ENCODE data around the gene NTM. TPM values are rescaled to one million over a fixed set of nuclear protein-coding genes. Genes with fewer than 3 reads are reported as not detected.

NTM gene
- polyA plus RNA-seq, 1 donor from 2014 or later, result 39.4 TPM

- no peak overlapping the region for H3K4me3 ChIP-seq (ENCODE audit: low read length)
- TF ChIP-seq EZH2 (IDR thresholded peaks at IDR 0.05; ENCODE audit: borderline replicate concordance, insufficient read depth, low read length, poor library complexity, severe bottlenecking) (no peak), EP300 (conservative IDR thresholded peaks at IDR 0.05; ENCODE audit: poor library complexity, severe bottlenecking) (no peak), MXI1 (conservative IDR thresholded peaks at IDR 0.05; ENCODE audit: poor library complexity, severe bottlenecking) (no peak), REST (IDR thresholded peaks at IDR 0.05; ENCODE audit: borderline replicate concordance) (no peak), SMC3 (conservative IDR thresholded peaks at IDR 0.05; ENCODE audit: poor library complexity) (no peak), RAD21 (conservative IDR thresholded peaks at IDR 0.05) (no peak), POLR2AphosphoS5 (IDR thresholded peaks at IDR 0.05) (no peak), TAF1 (IDR thresholded peaks at IDR 0.05; ENCODE audit: low read depth) (no peak)
- TF ChIP-seq, protein P1, sequence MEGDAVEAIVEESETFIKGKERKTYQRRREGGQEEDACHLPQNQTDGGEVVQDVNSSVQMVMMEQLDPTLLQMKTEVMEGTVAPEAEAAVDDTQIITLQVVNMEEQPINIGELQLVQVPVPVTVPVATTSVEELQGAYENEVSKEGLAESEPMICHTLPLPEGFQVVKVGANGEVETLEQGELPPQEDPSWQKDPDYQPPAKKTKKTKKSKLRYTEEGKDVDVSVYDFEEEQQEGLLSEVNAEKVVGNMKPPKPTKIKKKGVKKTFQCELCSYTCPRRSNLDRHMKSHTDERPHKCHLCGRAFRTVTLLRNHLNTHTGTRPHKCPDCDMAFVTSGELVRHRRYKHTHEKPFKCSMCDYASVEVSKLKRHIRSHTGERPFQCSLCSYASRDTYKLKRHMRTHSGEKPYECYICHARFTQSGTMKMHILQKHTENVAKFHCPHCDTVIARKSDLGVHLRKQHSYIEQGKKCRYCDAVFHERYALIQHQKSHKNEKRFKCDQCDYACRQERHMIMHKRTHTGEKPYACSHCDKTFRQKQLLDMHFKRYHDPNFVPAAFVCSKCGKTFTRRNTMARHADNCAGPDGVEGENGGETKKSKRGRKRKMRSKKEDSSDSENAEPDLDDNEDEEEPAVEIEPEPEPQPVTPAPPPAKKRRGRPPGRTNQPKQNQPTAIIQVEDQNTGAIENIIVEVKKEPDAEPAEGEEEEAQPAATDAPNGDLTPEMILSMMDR (IDR thresholded peaks at IDR 0.05; ENCODE audit: poor library complexity, severe bottlenecking), result no peak
- no peak overlapping the region for H3K27ac ChIP-seq (ENCODE audit: low read length)
- no peaks in the 10 kb centered on the region for H4K20me1 ChIP-seq (ENCODE audit: insufficient read depth)
- no peaks in the 10 kb centered on the region for H3K9me3 ChIP-seq (ENCODE audit: low read length)
- no peaks in the 10 kb centered on the region for H3K79me2 ChIP-seq (replicated peaks; ENCODE audit: insufficient read depth, low read length)
- no peaks in the 10 kb centered on the region for H3K9me2 ChIP-seq (ENCODE audit: insufficient read depth, low read length)
- H3K4me2 ChIP-seq (ENCODE audit: low read length), result no peak overlapping the region
- H3K9ac ChIP-seq (ENCODE audit: low read length), result no peak overlapping the region
- no peaks in the 10 kb centered on the region for H3F3A ChIP-seq (ENCODE audit: insufficient read depth, low read length, poor library complexity, severe bottlenecking)
- H3K36me3 ChIP-seq (ENCODE audit: insufficient read depth, low read length), result no peaks in the 10 kb centered on the region
- no peak overlapping the region for H2AFZ ChIP-seq (ENCODE audit: low read depth, low read length)
- no peaks in the 10 kb centered on the region for H3K27me3 ChIP-seq (ENCODE audit: insufficient read depth, low read depth, low read length)
Measured at GRCh38 chr11:132077416-132077815, 707.0 kb downstream of the NTM start.

- Histone ChIP-seq H3K4me3 (ENCODE audit: low read length) (no peak overlapping the region), H3F3A (ENCODE audit: insufficient read depth, low read length, poor library complexity, severe bottlenecking) (no peaks in the 10 kb centered on the region), H3K4me2 (ENCODE audit: low read length) (no peak overlapping the region), H3K9me2 (ENCODE audit: insufficient read depth, low read length) (no peaks in the 10 kb centered on the region), H2AFZ (ENCODE audit: low read depth, low read length) (no peak overlapping the region), H3K36me3 (ENCODE audit: insufficient read depth, low read length) (no peaks in the 10 kb centered on the region), H3K9ac (ENCODE audit: low read length) (no peak overlapping the region), H3K27ac (ENCODE audit: low read length) (no peak overlapping the region), H3K79me2 (replicated peaks; ENCODE audit: insufficient read depth, low read length) (no peaks in the 10 kb centered on the region), H3K9me3 (ENCODE audit: low read length) (no peaks in the 10 kb centered on the region), H4K20me1 (ENCODE audit: insufficient read depth) (no peaks in the 10 kb centered on the region), H3K27me3 (ENCODE audit: insufficient read depth, low read depth, low read length) (no peaks in the 10 kb centered on the region)
- no peak for TF ChIP-seq EZH2 (IDR thresholded peaks at IDR 0.05; ENCODE audit: borderline replicate concordance, insufficient read depth, low read length, poor library complexity, severe bottlenecking)
- TF ChIP-seq EP300 (conservative IDR thresholded peaks at IDR 0.05; ENCODE audit: poor library complexity, severe bottlenecking), result no peak
- no peak for TF ChIP-seq TAF1 (IDR thresholded peaks at IDR 0.05; ENCODE audit: low read depth)
- TF ChIP-seq MXI1 (conservative IDR thresholded peaks at IDR 0.05; ENCODE audit: poor library complexity, severe bottlenecking), result no peak
- no peak for TF ChIP-seq POLR2AphosphoS5 (IDR thresholded peaks at IDR 0.05)
- no peak for TF ChIP-seq RAD21 (conservative IDR thresholded peaks at IDR 0.05)
Measured at GRCh38 chr11:132078264-132079076, 708.1 kb downstream of the NTM start.

Data from neural cell (in vitro differentiated cells).